ENCODE results near the gene SNX19.

Gene SNX19

DNA sequence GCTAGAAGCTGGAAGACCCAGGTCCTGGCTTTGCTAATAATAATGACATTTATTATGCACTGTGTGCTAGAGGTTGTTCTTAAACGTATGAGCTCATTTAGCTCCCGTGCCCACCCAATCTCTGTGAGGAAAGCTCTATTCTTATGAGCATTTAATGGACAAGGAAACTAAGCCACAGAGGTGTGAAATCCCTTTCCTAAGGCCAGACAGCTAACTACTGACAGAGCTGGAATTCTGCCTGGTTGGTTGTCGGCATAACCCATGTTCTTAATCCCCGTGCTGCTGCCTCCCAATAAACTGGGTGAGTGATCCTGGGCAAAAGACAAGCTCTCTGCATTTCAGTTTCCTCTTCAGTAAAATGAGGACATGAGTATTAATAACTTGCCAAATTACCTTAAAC, 49.4 kb downstream of the SNX19 start:
- TF ChIP-seq, protein P1, sequence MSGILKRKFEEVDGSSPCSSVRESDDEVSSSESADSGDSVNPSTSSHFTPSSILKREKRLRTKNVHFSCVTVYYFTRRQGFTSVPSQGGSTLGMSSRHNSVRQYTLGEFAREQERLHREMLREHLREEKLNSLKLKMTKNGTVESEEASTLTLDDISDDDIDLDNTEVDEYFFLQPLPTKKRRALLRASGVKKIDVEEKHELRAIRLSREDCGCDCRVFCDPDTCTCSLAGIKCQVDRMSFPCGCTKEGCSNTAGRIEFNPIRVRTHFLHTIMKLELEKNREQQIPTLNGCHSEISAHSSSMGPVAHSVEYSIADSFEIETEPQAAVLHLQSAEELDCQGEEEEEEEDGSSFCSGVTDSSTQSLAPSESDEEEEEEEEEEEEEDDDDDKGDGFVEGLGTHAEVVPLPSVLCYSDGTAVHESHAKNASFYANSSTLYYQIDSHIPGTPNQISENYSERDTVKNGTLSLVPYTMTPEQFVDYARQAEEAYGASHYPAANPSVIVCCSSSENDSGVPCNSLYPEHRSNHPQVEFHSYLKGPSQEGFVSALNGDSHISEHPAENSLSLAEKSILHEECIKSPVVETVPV (CRISPR knock-in tag; IDR thresholded peaks at IDR 0.05) = no peak
- TF ChIP-seq OSR1 (CRISPR knock-in tag; IDR thresholded peaks at IDR 0.05) (no peak), TOX (CRISPR knock-in tag; IDR thresholded peaks at IDR 0.05; ENCODE audit: borderline replicate concordance) (no peak), ESRRG (CRISPR knock-in tag; IDR thresholded peaks at IDR 0.05) (no peak), TCF4 (CRISPR knock-in tag; IDR thresholded peaks at IDR 0.05; ENCODE audit: borderline replicate concordance) (no peak), ZNF565 (CRISPR knock-in tag; conservative IDR thresholded peaks at IDR 0.05; ENCODE audit: low read depth) (no peak), ZC3H10 (CRISPR knock-in tag; IDR thresholded peaks at IDR 0.05) (no peak), ZFP30 (CRISPR knock-in tag; IDR thresholded peaks at IDR 0.05) (no peak)
- TF ChIP-seq, protein P2, sequence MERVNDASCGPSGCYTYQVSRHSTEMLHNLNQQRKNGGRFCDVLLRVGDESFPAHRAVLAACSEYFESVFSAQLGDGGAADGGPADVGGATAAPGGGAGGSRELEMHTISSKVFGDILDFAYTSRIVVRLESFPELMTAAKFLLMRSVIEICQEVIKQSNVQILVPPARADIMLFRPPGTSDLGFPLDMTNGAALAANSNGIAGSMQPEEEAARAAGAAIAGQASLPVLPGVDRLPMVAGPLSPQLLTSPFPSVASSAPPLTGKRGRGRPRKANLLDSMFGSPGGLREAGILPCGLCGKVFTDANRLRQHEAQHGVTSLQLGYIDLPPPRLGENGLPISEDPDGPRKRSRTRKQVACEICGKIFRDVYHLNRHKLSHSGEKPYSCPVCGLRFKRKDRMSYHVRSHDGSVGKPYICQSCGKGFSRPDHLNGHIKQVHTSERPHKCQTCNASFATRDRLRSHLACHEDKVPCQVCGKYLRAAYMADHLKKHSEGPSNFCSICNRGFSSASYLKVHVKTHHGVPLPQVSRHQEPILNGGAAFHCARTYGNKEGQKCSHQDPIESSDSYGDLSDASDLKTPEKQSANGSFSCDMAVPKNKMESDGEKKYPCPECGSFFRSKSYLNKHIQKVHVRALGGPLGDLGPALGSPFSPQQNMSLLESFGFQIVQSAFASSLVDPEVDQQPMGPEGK (CRISPR knock-in tag; IDR thresholded peaks at IDR 0.05; ENCODE audit: borderline replicate concordance) = no peak
- TF ChIP-seq, protein P3, sequence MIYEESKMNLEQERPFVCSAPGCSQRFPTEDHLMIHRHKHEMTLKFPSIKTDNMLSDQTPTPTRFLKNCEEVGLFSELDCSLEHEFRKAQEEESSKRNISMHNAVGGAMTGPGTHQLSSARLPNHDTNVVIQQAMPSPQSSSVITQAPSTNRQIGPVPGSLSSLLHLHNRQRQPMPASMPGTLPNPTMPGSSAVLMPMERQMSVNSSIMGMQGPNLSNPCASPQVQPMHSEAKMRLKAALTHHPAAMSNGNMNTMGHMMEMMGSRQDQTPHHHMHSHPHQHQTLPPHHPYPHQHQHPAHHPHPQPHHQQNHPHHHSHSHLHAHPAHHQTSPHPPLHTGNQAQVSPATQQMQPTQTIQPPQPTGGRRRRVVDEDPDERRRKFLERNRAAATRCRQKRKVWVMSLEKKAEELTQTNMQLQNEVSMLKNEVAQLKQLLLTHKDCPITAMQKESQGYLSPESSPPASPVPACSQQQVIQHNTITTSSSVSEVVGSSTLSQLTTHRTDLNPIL (CRISPR knock-in tag; IDR thresholded peaks at IDR 0.05; ENCODE audit: low read depth) = no peak
- ATAC-seq = no peak

DNA sequence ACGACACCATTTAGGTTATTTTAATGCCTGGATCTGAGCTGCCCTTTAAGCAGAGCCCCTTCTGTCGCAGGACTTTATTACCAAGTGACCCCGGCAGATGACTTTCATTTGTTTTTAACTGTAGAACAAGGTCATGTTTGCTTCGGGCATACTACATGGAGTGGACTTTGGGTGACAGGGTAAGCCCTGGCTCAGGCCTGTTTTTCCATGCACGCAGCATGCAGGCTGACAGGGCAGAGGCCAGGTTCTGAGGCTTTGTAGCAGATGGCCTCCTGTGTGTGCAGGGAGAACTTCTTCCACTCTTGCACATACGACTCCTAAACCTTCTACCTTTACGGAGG, 50.5 kb downstream of the SNX19 start:
- ATAC-seq = no peak
- TF ChIP-seq ESRRG (CRISPR knock-in tag; IDR thresholded peaks at IDR 0.05) (no peak), ZNF70 (CRISPR knock-in tag; IDR thresholded peaks at IDR 0.05) (no peak), ZC3H10 (CRISPR knock-in tag; IDR thresholded peaks at IDR 0.05) (no peak), TOX (CRISPR knock-in tag; IDR thresholded peaks at IDR 0.05; ENCODE audit: borderline replicate concordance) (no peak), ZNF8 (CRISPR knock-in tag; IDR thresholded peaks at IDR 0.05) (no peak)
- TF ChIP-seq, protein P4, sequence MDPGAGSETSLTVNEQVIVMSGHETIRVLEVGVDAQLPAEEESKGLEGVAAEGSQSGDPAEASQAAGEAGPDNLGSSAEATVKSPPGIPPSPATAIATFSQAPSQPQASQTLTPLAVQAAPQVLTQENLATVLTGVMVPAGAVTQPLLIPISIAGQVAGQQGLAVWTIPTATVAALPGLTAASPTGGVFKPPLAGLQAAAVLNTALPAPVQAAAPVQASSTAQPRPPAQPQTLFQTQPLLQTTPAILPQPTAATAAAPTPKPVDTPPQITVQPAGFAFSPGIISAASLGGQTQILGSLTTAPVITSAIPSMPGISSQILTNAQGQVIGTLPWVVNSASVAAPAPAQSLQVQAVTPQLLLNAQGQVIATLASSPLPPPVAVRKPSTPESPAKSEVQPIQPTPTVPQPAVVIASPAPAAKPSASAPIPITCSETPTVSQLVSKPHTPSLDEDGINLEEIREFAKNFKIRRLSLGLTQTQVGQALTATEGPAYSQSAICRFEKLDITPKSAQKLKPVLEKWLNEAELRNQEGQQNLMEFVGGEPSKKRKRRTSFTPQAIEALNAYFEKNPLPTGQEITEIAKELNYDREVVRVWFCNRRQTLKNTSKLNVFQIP (CRISPR knock-in tag; IDR thresholded peaks at IDR 0.05; ENCODE audit: borderline replicate concordance, low read depth) = no peak
- TF ChIP-seq, protein P3 (CRISPR knock-in tag; IDR thresholded peaks at IDR 0.05; ENCODE audit: low read depth) = no peak
- TF ChIP-seq, protein P2 (CRISPR knock-in tag; IDR thresholded peaks at IDR 0.05; ENCODE audit: borderline replicate concordance) = no peak

DNA sequence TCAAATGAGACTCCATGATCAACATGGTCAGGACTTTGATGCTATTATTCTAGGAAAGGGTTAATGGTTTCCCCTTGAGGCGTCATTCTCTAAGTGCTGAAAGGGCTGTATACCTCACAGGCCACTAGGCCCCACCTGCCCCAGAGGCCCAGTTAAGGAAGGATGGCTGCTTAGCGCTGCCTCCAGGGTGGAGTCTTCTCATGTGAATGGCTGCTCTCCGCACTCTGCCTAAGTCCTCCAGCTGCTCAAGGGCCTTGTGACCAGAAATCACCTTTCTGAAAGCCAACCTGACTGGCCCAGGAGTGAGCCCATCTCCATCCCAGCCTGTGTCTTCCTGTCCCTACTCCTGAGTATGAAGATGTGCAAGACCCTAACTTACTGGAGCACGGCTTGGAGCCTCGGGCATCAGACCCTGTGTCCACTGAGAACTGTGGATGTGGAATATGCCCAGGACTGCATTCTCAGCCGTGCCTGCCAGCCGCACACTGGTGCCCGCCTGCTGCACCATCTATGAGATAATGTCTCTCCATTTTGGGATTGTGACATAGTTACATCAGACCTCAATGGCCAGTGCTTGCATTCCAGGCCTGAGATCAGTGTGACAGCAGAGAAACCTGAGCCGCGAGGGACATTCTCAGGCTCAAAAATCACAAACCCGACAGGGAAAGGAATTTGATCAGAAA, 51.0 kb downstream of the SNX19 start:
- ATAC-seq = no peak

DNA sequence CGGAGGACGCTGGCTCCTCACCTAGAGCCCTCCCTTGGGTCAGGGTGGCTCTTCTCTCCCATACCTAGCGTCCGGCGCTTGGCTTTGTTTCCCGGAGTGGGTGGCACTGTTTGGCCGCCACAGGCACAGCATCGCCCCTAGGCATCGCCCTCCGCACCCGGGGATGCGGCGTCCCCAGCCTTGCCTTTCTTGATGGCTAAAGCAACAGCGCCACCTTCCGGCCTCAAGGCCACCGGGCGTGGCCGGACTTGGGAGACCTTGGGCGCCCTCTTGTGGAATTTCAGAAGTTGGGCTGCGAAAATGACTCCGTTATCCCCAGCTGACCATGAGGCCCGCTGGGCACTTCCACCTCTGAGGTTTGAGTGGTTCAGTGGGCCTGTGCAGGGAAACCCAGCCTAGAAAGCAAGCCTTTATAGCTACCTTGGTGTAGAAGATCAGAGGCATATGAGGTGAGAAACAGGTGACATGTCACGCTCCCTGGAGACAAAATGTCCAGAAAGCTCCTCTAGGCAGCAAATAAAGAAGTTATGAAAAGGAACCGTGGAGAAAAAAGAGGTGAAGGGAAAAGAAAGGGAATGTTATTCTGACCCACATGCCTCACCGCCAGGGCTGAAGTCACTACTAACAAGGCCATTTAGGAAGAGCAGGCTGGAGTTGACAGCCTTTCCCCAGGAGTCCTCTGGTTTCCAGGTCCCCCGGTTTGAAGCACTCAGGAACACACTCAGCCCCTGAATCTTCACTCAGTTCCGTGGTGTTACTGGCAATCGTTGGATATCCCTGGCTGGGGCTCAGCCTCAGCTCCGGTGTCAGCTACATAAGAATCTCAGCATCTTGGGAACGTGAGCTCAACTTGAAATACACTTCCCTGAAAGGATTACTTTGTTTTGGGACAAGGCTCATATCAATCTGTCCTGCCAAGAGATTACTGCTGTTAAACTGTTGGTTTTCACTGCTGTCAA, 54.1 kb downstream of the SNX19 start:
- TF ChIP-seq ZNF70 (CRISPR knock-in tag; IDR thresholded peaks at IDR 0.05) (no peak), CSDC2 (CRISPR knock-in tag; IDR thresholded peaks at IDR 0.05) (0 out of 2 replicates have a peak, but pooled peaks have one; percentile 8), ZFP3 (CRISPR knock-in tag; IDR thresholded peaks at IDR 0.05) (0 out of 2 replicates have a peak, but pooled peaks have one; percentile 24), ZFP30 (CRISPR knock-in tag; IDR thresholded peaks at IDR 0.05) (no peak)
- TF ChIP-seq, protein P4 (CRISPR knock-in tag; IDR thresholded peaks at IDR 0.05; ENCODE audit: borderline replicate concordance, low read depth) = no peak
- peak; percentile 92 for ATAC-seq

More for the DNA sequence above, 51.0 kb downstream of the SNX19 start:
- TF ChIP-seq SNAI2 (CRISPR knock-in tag; IDR thresholded peaks at IDR 0.05) = no peak
- TF ChIP-seq ZC3H10 (CRISPR knock-in tag; IDR thresholded peaks at IDR 0.05) = no peak
- no peak for TF ChIP-seq ARNTL (CRISPR knock-in tag; IDR thresholded peaks at IDR 0.05; ENCODE audit: borderline replicate concordance, low read depth)

All from SK-N-SH treated with all-trans-retinoic acid at 6 μM for 48 hours (cell line).